Upper lobe of left lung (tissue), 4 donors: ENCODE measurements around the gene ABCC2.

ENCODE experiments used
- POLR2A ChIP-seq, 4 donors: fragments of 450-650 bp; IDR thresholded peaks; one replicate each; pipeline ENCODE4 v1.5.1; 2016 to 2017; ENCODE audit warnings: antibody characterized with exemption in 4 of 4, mild to moderate bottlenecking in 2 of 4
- POLR2AphosphoS5 ChIP-seq, 2 donors: sonication (generic); formaldehyde crosslinking; IDR thresholded peaks; one replicate each; pipeline ENCODE4 v1.5.1; 2017; ENCODE audit warnings: antibody characterized with exemption in 2 of 2

- no peak for TF ChIP-seq POLR2AphosphoS5 (IDR thresholded peaks at IDR 0.05)
- no peak for TF ChIP-seq POLR2A (IDR thresholded peaks at IDR 0.05)
These were observed 91.4 kb downstream of the ABCC2 start for GRCh38 chr10:99873846-99874245.
